BLaER1 (cell line): ENCODE data around the gene PPP1R14C.

ENCODE experiments used
- H3K27ac ChIP-seq: shearing (Covaris generic); formaldehyde crosslinking; 2 replicates; pipeline ENCODE4 v1.8.1; 2022
- H3K27me3 ChIP-seq: shearing (Covaris generic); formaldehyde crosslinking; 2 replicates; pipeline ENCODE4 v1.8.1; 2022
- H3K36me3 ChIP-seq: shearing (Covaris generic); formaldehyde crosslinking; 2 replicates; pipeline ENCODE4 v1.8.1; 2022
- H3K4me1 ChIP-seq: shearing (Covaris generic); formaldehyde crosslinking; 2 replicates; pipeline ENCODE4 v1.8.1; 2022
- H3K4me2 ChIP-seq: shearing (Covaris generic); formaldehyde crosslinking; 2 replicates; pipeline ENCODE4 v1.8.1; 2022
- H3K4me3 ChIP-seq: shearing (Covaris generic); formaldehyde crosslinking; 2 replicates; pipeline ENCODE4 v1.8.1; 2022
- H3K9ac ChIP-seq: shearing (Covaris generic); formaldehyde crosslinking; 2 replicates; pipeline ENCODE4 v1.8.1; 2022
- H3K9me3 ChIP-seq: shearing (Covaris generic); formaldehyde crosslinking; 2 replicates; pipeline ENCODE4 v1.8.1; 2022
- H4K20me1 ChIP-seq: shearing (Covaris generic); formaldehyde crosslinking; 2 replicates; pipeline ENCODE4 v1.8.1; 2022
- Cebpa-rat ChIP-seq: shearing (Covaris generic); IDR thresholded peaks from 2 replicates; pipeline ENCODE4 v1.8.1; 2022

The PPP1R14C gene

GRCh38 chr6:150142670-150143515 lies at the start of gene PPP1R14C:
PPP1R14C (plus strand) TSS chr6:150143044; CDS start chr6:150143193, 149 bp downstream.
- Histone ChIP-seq H3K36me3 (no peaks in the 10 kb centered on the region), H3K9ac (peak within 1 kb of the TSS; percentile 78), H3K4me2 (peak within 1 kb of the TSS; percentile 98), H3K4me3 (peak within 1 kb of the TSS; percentile 79), H3K27ac (peak within 1 kb of the TSS; percentile 60), H4K20me1 (peaks cover 6% of the 10 kb centered on the region; the same call in 1 of the 2 replicates), H3K27me3 (peaks cover 32% of the 10 kb centered on the region), H3K9me3 (peaks cover 6% of the 10 kb centered on the region; the same call in 1 of the 2 replicates), H3K4me1 (peaks cover 52% of the 10 kb centered on the region)
- TF ChIP-seq Cebpa-rat = no peak

- Histone ChIP-seq H3K9ac (no peak overlapping the region), H3K27me3 (no peaks in the 10 kb centered on the region), H3K4me2 (peak overlapping the region; percentile 63), H3K27ac (no peak overlapping the region), H3K4me1 (peaks cover 38% of the 10 kb centered on the region), H3K9me3 (peaks cover under 1% of the 10 kb centered on the region; the same call in 1 of the 2 replicates), H3K36me3 (no peaks in the 10 kb centered on the region), H4K20me1 (no peaks in the 10 kb centered on the region), H3K4me3 (no peak overlapping the region)
- no peak for TF ChIP-seq Cebpa-rat
Observed at GRCh38 chr6:150093397-150093796, 49.4 kb upstream of the PPP1R14C start.

GRCh38 chr6:150098155-150098554 lies 44.7 kb upstream of the PPP1R14C start:
- H3K4me3 ChIP-seq = no peak overlapping the region
- no peaks in the 10 kb centered on the region for H3K27me3 ChIP-seq
- peaks cover 16% of the 10 kb centered on the region for H3K9me3 ChIP-seq
- H3K9ac ChIP-seq = no peak overlapping the region
- no peak overlapping the region for H3K27ac ChIP-seq
- no peaks in the 10 kb centered on the region for H3K36me3 ChIP-seq
- no peaks in the 10 kb centered on the region for H4K20me1 ChIP-seq
- no peak overlapping the region for H3K4me2 ChIP-seq
- H3K4me1 ChIP-seq = peaks cover 31% of the 10 kb centered on the region
- TF ChIP-seq Cebpa-rat = no peak

GRCh38 chr6:150099546-150099945 lies 43.3 kb upstream of the PPP1R14C start:
- no peak overlapping the region for H3K4me3 ChIP-seq
- no peak overlapping the region for H3K4me2 ChIP-seq
- H4K20me1 ChIP-seq = no peaks in the 10 kb centered on the region
- no peaks in the 10 kb centered on the region for H3K36me3 ChIP-seq
- H3K9me3 ChIP-seq = peaks cover 16% of the 10 kb centered on the region
- no peak for TF ChIP-seq Cebpa-rat
- H3K27ac ChIP-seq = no peak overlapping the region
- no peak overlapping the region for H3K9ac ChIP-seq
- peaks cover 17% of the 10 kb centered on the region for H3K4me1 ChIP-seq
- no peaks in the 10 kb centered on the region for H3K27me3 ChIP-seq

- TF ChIP-seq Cebpa-rat = no peak
- no peaks in the 10 kb centered on the region for H4K20me1 ChIP-seq
- H3K9ac ChIP-seq = no peak overlapping the region
- no peaks in the 10 kb centered on the region for H3K27me3 ChIP-seq
- H3K27ac ChIP-seq = no peak overlapping the region
- no peaks in the 10 kb centered on the region for H3K36me3 ChIP-seq
- no peak overlapping the region for H3K4me2 ChIP-seq
- no peak overlapping the region for H3K4me3 ChIP-seq
- peaks cover 13% of the 10 kb centered on the region for H3K4me1 ChIP-seq
- H3K9me3 ChIP-seq = peaks cover 16% of the 10 kb centered on the region
Observed at GRCh38 chr6:150099953-150100352, 42.9 kb upstream of the PPP1R14C start.

GRCh38 chr6:150100745-150101144 lies 42.1 kb upstream of the PPP1R14C start:
- H3K4me2 ChIP-seq = no peak overlapping the region
- no peak overlapping the region for H3K27ac ChIP-seq
- no peak overlapping the region for H3K4me3 ChIP-seq
- TF ChIP-seq Cebpa-rat = no peak
- H4K20me1 ChIP-seq = no peaks in the 10 kb centered on the region
- H3K4me1 ChIP-seq = peaks cover 5% of the 10 kb centered on the region
- H3K27me3 ChIP-seq = no peaks in the 10 kb centered on the region
- H3K36me3 ChIP-seq = no peaks in the 10 kb centered on the region
- no peak overlapping the region for H3K9ac ChIP-seq
- peaks cover 16% of the 10 kb centered on the region for H3K9me3 ChIP-seq

GRCh38 chr6:150102750-150103270 lies 40.0 kb upstream of the PPP1R14C start:
- Histone ChIP-seq H3K4me1 (no peaks in the 10 kb centered on the region), H3K9me3 (peaks cover 16% of the 10 kb centered on the region), H3K9ac (no peak overlapping the region), H3K27ac (no peak overlapping the region), H3K4me2 (no peak overlapping the region), H4K20me1 (no peaks in the 10 kb centered on the region), H3K36me3 (no peaks in the 10 kb centered on the region), H3K27me3 (no peaks in the 10 kb centered on the region), H3K4me3 (no peak overlapping the region)
- TF ChIP-seq Cebpa-rat = no peak

- H3K9ac ChIP-seq = no peak overlapping the region
- no peak for TF ChIP-seq Cebpa-rat
- H3K27me3 ChIP-seq = no peaks in the 10 kb centered on the region
- peaks cover 44% of the 10 kb centered on the region for H3K4me1 ChIP-seq
- no peak overlapping the region for H3K4me3 ChIP-seq
- H4K20me1 ChIP-seq = no peaks in the 10 kb centered on the region
- no peaks in the 10 kb centered on the region for H3K36me3 ChIP-seq
- H3K9me3 ChIP-seq = peaks cover 24% of the 10 kb centered on the region
- H3K27ac ChIP-seq = no peak overlapping the region
- H3K4me2 ChIP-seq = no peak overlapping the region
Observed at GRCh38 chr6:150112233-150112632, 30.6 kb upstream of the PPP1R14C start.

- H3K9me3 ChIP-seq = peaks cover 24% of the 10 kb centered on the region
- no peaks in the 10 kb centered on the region for H4K20me1 ChIP-seq
- peaks cover 78% of the 10 kb centered on the region for H3K4me1 ChIP-seq
- no peaks in the 10 kb centered on the region for H3K27me3 ChIP-seq
- H3K9ac ChIP-seq = no peak overlapping the region; the same call in 1 of the 2 replicates
- TF ChIP-seq Cebpa-rat = no peak
- H3K4me3 ChIP-seq = 0 out of 2 replicates have a peak overlapping the region, but pooled peaks have one; percentile 4
- H3K27ac ChIP-seq = peak overlapping the region; percentile 60; the same call in 1 of the 2 replicates
- H3K36me3 ChIP-seq = no peaks in the 10 kb centered on the region
- H3K4me2 ChIP-seq = peak overlapping the region; percentile 94
Observed at GRCh38 chr6:150115769-150116168, 27.1 kb upstream of the PPP1R14C start.

- Histone ChIP-seq H3K27me3 (no peaks in the 10 kb centered on the region), H3K4me2 (peak overlapping the region; percentile 94), H4K20me1 (no peaks in the 10 kb centered on the region), H3K27ac (peak overlapping the region; percentile 60; the same call in 1 of the 2 replicates), H3K36me3 (no peaks in the 10 kb centered on the region), H3K4me1 (peaks cover 83% of the 10 kb centered on the region), H3K9ac (no peak overlapping the region; the same call in 1 of the 2 replicates), H3K4me3 (0 out of 2 replicates have a peak overlapping the region, but pooled peaks have one; percentile 4), H3K9me3 (peaks cover 24% of the 10 kb centered on the region)
- no peak for TF ChIP-seq Cebpa-rat
Observed at GRCh38 chr6:150116200-150116800, 26.5 kb upstream of the PPP1R14C start.
